HG02885 (cell line): ENCODE measurements around the gene TPRG1.

ENCODE experiments used
- ATAC-seq: cut with Tn5 transposase; IDR thresholded peaks from one replicate; pipeline ENCODE4 v1.9.1; 2021; ENCODE audit warnings: mild to moderate bottlenecking; ENCODE audit not compliant: unreplicated experiment, poor library complexity

Gene TPRG1

DNA sequence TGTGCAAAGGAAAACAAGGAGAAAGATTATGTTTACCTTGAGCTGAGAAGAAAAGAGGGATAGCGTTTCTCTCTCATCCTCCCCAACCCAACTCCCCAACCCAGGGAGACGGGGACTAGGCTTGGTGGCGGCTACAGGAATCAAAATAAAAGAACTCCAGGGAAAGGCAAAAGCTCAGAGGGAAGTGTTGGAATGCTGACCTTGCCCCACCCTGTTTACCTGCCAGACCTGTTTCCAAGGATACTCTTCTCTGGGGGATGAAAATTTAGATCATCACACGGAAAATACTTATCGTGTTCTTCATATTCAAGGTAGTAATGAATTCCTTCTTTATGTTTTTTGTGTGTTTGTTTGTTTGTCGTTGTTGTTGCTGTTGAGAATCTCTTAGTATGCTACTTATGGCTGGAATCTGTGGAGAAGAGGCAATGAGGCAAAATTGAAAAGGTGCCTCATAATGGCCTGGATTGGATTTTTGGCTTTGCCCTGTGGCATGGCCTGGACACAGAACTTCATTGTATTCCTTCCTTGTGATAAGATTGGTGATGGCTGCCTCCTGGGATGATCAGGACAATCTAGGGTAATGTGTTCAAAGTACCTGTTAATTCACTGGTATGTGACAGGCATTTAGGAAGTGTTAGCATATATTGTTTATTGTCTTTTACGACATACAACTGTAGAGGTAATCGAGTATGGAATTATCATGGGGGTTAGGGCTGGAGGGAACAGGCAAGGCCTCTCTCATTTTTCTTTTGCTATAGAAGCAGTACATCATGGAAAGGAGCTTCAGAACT, 11.1 kb upstream of the TPRG1 start:
- ATAC-seq = no peak

DNA sequence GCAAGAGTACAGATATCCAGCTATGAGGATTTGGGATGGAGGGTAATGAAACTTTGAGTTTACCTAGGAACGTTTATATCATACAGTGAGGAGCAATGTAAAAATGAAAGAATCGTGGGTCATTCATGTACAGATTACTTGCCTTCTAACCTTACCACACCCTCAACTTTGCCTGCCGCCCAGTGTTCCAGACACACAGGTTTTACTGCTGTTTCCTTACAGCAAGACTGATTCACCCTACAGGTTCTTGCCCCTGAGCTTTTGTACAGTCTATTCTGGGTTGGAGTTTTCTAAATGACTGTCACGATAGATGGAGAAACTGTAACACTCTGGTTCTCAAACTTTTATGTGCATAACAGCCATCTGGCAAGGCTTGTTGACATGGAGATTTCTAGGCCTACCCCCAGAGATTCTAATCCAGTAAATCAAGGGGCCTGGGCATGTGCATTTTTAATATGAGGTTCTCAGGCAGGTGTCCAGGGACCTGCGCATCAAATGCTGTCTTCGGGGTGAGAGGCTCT, 6.6 kb upstream of the TPRG1 start:
- no peak for ATAC-seq

DNA sequence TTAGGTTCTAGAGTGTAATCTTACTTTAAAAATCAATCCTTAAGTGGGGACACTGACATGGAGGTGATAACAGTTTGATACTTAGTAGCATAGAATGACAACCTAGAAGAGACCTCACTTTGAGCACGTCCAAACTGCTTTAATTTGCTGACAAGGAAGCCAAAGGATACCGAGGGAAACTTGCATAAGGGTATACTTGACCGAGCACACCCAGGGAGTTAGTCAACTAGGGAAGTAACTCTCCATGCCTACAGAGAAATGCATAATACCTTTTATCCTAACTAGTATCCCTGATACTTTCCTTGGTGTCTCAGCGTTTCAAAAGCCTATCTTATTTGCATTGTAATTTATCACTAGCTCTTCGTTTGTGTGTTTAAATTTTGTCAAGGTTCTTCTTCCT, 5.5 kb upstream of the TPRG1 start:
- ATAC-seq = no peak

DNA sequence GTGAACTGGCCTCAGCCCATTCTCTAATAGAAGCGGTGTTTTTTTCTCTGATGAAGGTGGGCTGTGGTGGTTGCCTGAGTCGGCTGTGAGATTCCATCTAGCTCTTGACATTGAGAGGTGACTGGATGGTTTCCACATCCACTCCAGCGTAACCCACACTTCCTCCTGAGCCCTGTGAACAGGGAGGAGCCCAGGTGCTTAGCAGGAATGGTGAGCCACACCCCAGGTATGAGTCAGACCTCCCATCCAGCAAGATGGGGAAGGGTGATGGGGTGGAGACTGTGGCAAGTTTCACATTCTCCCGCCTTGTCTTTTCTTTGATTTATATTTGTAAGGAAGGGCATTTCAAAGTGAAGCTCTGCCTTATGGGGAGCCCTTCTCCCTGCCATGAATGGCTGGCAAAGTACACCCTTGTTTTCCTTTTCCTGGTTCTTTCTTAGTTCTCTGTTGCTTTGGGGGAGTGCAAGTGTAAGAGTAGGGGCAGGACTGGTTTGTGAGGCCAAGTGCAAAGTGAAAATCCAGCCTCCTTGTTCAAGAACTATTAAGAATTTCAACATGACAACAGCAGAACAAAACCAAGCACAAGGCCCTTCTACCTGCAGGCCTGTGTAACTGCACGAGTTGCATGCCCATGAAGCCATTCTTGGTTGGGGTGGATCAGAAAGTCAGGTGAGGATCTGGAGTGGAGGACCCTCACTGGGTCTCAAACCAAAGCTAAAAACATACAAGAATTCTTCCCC, 4.6 kb upstream of the TPRG1 start:
- no peak for ATAC-seq

DNA sequence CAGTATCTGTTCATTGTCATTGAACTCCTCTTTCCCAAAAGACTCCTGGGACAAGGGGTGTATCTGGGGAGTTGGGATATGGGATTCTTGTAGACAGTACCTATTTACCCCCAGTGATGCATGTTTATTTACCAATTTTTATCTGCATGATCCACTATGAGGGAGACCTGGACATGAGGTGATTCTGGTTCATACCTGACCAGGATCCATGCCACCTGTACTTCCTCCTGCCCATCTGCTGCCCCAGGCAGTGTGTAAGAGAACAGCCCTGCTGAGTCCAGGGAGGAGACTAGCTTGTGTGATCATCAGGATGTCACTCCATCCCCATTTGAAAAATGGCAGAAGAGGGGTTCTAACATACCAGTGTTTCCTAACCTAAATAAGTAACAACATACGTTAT, 3.1 kb upstream of the TPRG1 start:
- no peak for ATAC-seq

DNA sequence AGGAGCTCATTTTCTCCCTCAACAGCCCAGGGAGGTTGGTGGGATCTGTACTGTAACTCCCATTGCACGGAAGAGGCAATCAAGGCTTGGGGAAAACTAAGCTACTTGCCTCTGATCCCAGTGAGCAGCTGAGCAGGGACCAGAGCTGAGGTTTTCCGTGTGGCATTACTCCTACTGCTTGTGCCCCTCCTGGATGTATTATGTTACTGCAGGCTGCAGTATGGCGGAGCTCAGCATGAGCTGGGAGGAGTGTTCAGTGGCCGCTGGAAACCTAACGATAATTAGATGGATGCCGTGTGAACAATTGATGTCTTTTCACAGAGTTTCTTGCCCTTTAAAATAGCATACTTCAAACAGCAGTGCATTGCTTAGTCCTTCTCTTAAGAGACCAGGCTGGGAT, 2.0 kb upstream of the TPRG1 start:
- ATAC-seq = no peak

DNA sequence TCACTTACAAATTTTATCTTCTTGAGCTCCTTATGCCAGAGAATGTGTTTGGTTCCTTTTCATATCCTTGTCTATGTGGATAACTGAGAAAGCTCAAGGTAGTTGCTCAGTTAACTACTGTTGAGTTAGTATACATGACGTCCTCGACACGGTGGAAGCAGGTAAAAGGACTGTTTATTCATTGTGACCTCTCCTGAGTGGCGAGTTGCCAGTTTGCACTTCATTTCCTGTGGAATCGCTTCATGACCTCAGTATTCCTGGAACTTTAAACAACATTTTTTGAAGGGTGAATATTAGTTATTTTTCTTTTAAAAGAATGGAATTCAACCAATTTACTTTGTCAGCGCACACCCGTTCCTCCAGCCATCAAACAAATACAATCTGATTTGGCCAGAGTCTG, 1.2 kb upstream of the TPRG1 start:
- no peak for ATAC-seq

DNA sequence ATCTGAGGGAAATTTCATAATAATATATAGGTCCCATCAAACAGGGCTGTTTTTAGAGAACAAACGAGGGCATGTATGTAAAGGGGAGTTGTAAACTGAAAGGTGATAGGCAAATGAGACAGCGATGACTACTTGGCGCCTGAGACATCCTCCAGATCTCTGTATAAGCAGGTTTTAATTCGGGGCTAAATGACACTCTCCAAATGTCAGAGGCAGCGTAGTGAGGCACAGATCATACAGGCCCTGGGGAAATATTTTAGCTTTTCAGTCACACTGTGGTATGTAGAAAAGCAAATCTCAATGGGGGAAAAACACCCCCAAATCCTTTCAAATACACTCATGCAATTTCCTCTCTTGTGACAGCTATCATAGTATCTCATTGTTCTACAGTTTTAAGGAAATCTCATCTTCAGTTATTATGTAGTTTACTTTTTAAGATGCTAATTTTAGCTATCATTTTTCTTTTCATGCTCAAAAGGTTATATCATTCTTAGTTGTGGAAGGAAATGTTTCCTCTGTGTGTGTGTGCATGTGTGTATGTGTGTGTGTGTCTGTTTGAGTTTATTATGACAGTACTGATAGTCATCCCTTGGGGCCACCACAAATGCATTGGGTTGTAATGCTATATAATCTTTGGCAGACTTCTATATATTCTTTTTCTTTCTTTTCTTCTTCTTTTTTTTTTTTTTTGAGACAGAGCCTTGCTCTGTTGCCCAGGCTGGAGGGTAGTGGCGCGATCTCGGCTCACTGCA, 1.1 kb downstream of the TPRG1 start:
- no peak for ATAC-seq

DNA sequence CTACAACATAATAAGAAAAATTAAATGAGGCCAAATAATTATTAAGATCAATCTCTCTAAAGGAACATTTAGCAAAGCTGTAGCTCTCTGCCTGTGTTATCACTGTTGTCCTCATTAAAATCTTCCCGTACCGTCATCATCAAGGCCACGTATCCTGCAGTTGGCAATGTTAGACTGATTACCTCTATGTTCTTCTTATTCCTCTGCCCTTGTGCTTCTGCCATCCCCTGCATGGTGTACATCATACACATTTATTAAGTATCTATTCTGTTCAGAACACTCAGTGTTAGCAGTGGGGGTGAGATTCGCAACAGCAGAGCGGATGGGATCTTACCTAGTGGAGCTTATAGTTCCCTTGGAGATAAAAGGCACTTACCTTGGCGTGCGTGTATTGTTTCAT, 12.8 kb downstream of the TPRG1 start:
- no peak for ATAC-seq

DNA sequence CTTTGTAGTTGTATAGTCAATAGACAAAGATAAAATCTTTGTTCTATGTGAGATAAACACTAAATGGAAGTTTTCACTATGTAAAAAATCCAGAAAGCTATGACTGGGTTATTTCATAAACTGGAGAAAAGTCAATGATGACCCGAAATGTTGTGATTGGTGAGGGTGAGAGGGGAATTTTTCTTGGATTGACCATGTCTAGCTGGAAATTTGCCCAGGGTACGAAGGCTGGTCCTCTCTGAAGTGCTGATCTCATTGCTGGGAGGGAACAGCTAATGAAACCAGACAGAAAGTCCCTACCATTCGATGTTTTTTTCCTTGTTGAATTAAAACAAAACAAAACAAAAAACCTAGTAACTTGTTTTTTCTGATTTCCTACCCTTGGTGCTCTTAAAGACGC, 14.3 kb downstream of the TPRG1 start:
- ATAC-seq = no peak

DNA sequence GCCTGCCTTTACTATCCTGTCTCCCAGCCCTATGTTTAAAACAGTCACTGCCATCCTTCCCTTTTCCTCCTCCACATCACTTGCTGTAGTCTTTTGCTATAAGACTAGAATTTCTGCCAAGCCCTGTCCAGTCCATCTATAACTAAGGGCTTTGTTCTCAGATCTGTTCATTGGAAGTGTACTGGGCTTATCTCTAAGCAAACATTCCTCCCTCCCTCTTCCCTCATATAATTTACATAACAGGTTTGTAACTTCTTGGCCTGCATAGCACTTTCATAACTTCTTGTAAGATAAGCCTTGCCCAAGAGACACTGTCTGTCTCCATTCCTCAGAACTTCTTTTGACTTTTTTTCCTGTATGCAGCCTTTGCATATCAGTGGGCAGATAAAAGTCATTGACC, 16.7 kb downstream of the TPRG1 start:
- ATAC-seq = no peak

DNA sequence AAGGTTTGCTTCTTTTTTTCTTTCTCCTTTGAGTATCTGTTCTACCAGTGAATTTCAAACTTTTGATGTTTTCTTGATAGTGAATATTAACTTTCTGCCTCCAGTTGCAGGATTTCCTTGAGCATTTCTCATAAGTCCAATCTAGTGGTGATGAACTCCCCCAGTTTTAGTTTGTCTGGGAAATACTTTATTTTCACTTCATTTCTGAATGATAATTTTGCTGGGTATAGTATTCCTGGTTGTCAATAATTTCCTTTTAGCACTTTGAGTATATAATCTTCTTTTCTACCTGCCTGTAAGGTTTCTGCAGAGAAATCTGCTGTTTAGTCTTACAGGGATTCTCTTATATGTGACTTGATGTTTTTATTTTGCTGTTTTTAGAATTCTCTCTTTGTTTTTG, 21.0 kb downstream of the TPRG1 start:
- ATAC-seq = no peak

DNA sequence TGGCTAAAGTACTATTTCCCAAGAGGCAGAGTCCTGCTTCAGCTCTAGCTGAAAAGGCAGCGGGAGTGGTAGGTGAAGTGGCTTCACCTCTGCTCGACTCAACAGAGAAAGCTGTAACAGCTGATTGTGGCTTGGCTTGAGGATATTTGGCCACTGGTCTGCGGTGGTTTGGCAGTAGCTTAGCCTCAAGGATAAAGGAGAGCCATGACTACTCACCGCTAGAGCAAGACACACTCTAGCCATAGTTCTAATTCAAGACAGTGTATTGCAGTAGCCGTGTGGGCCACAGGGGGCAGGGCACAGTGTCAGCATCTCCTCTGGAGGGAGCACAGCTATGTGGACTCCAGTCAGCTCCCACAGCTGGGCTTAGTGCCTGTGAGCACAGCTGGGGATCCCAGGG, 23.5 kb downstream of the TPRG1 start:
- no peak for ATAC-seq

DNA sequence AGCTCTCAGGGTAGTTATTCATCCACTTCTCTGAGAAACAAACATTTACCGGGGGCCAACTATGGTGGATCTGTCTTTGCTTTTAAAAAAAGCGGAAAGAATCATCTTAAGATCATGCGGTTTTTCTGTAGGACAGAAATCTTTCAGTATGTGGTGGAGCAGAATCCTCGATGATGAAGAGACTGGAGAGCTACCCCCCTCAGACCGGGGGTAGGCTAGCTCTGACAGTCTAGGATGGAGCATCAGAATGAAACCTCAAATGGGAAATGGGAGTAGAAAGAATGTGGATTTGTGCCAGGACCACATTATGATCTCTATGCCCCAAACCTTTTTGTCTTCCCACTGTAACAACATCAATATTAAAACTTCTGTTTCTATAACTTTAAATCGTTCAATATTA, 30.3 kb downstream of the TPRG1 start:
- ATAC-seq = no peak

DNA sequence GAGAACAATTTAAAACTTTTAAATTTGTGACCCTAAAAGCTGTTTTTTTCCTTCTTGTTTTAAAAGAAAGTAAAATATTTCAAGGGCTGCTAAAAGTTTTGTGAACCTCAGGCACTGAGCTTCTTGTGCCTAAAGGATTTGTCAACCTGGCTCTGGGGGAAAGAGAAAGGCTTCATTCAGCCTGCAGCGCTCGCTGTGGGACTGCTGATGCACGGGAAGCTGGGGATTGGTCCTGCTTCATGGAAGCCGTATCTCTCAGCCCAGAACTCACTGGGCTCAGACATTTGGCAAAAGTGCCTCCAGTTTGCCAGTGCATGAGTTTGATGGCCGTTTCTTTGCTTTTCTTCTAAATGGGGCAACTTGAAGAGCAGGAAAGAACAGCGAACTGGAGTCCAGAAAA, 30.8 kb downstream of the TPRG1 start:
- ATAC-seq = no peak

DNA sequence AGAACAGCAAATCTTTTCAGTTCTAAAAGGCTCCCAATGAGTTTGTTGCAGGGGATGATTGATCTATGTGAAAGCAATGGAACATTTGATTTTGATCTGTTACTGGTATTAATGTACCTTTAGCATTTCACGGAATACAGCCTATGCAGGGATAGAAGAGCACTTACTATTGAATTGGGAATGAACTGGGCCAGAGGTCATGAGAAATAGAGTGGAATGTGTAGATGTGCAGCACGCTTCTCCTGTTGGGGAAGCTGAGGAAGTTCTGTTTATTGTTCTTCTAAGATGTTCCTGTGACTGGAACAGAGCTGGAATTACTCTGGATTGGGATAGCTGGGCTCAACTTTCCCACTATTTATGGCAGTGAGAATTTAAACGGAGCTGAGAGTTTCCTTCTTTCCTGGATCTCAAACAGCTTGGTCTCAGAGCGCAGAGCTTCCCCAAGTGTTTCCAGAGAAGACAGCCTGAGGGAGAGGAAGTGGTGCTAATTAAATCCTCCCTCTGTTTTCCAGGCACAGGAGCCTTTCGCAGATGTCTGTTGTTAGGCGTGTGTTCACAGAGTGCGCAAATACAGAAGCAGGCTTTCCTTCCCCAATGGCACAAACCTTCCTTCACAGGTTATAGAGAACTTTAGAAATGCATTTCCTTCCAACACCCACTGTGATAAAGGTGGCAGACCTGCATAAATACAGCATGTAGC, 32.5 kb downstream of the TPRG1 start:
- no peak for ATAC-seq

DNA sequence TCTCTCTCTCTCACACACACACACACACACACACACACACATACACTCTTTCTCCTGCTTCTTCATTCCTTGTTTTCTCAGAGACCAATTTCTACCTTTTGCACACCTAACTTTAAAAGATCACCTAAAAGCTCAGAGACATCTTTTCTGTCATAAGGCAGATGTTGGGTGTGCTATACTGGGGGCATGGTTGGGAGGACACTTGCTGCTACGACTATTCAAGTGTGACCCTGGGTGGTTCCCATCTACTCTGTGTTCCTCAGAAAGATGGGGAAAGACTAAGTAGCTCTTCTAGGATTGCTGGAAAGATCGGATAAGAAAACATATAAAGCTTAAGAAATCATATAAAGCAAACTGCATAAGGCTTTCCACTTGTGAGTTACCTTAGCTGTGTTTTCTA, 33.2 kb downstream of the TPRG1 start:
- ATAC-seq = no peak

DNA sequence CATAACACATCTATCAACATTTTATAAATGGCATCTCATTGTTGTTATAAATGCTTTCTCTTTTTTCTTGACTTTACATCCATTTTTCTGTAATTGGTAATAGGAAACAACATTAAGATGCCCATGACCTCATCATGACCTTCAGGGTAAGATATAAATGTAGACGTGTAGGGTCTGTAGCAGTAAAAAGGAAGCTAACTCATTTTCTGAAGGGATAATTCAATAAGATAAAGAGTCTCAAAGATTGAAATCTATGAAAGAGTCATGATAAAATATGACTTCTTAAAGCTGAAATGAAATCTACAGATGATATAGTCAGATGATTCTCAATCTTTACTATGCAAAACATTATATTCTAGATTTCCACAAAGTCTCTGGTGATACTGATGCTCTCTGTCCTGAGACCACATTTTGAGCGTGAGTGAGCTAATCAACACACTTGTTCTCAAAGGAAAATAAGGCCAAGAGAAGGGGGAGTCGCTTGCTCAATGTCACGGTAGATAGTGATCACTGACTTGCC, 38.5 kb downstream of the TPRG1 start:
- no peak for ATAC-seq

DNA sequence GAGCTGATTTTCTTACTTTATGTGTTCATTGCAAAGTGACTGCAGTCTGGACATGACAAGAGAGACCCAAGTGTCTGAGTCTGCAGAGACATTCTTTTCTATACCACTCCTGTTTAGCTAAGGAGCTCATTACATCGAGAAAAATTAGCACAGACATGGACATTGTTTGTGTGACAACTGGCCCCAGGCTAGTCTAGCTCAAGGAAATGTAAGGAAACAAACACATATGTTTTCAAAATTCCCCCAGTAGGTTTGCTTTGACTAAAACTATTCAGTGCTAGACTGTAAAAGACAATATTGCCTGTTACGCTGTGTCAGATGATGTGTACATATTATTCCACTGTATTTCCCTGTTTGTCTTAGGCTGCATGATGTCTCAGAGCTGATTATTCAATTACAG, 40.9 kb downstream of the TPRG1 start:
- no peak for ATAC-seq

DNA sequence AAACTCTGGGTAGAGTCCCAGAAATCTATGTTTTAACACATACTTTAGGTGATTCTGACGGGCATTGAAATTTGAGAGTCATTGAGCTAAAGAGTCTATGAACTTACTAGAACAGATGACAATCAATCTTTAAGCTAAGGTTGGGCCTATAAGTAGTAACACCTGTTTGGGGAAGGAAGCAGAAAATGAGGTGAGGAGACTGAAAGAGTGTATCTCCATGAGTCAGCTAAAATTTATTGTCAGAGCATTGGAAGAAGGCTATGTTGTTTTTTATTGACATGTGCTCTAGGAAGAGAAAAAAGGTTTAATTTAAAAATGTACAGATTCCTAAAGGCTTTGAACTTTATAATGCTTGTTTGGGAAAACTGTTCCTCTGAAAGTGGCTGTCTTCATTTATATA, 42.9 kb downstream of the TPRG1 start:
- no peak for ATAC-seq
